ENCODE data around the gene NAA50.

NAA50 gene

GRCh38 chr3:113746548-113747282 lies 666 bp upstream of the NAA50 start, which contains the start of gene ATP6V1A:
Gene ATP6V1A (plus strand): TSS chr3:113747035. CDS start chr3:113778754, 31,719 bp downstream.
- ChIA-PET POLR2A (interaction anchor here (0.6 to 1.2 kb wide), 3 partner anchors 18 to 790 kb away, joined by 4 to 5 read pairs (median 5); no protein-coding TSS in a partner anchor), CTCF (interaction anchor here (0.7 to 2.0 kb wide), 3 partner anchors 9 to 123 kb away, joined by 3 to 15 read pairs (median 4); no protein-coding TSS in a partner anchor)
- Histone ChIP-seq H3K36me3 (ENCODE audit: control insufficient read depth in 2 of 2, insufficient read depth in 1 of 2, low read length in 2 of 2) (no peaks in the 10 kb centered on the region), H3K4me1 (ENCODE audit: control insufficient read depth, insufficient read depth, low read length) (no peaks in the 10 kb centered on the region), H3K27ac (ENCODE audit: extremely low read depth, low read depth, low read length) (peak within 1 kb of the TSS; percentile 92), H3K9me3 (ENCODE audit: control insufficient read depth, insufficient read depth, low read depth, low read length) (no peaks in the 10 kb centered on the region), H3K4me3 (ENCODE audit: low read depth, low read length) (peak within 1 kb of the TSS; percentile 86)
- TF ChIP-seq ZNF596 (tag by site-specific recombination; IDR thresholded peaks at IDR 0.05) (no peak), MEIS1 (CRISPR knock-in tag; IDR thresholded peaks at IDR 0.05; ENCODE audit: borderline replicate concordance) (no peak), CTCF (tag by site-specific recombination; IDR thresholded peaks at IDR 0.05) (no peak), ZBTB10 (tag by site-specific recombination; IDR thresholded peaks at IDR 0.05) (no peak), ZBTB8A (tag by site-specific recombination; IDR thresholded peaks at IDR 0.05) (no peak), ZNF530 (tag by site-specific recombination; IDR thresholded peaks at IDR 0.05; ENCODE audit: low read depth) (no peak), ZBTB11 (tag by site-specific recombination; conservative IDR thresholded peaks at IDR 0.05; ENCODE audit: low read depth) (peak; percentile 98), PRDM10 (tag by site-specific recombination; IDR thresholded peaks at IDR 0.05) (peak; percentile 99), ZNF132 (tag by site-specific recombination; IDR thresholded peaks at IDR 0.05; ENCODE audit: borderline replicate concordance) (no peak), GLIS2 (tag by site-specific recombination; IDR thresholded peaks at IDR 0.05) (peak; percentile 50; the same call in 1 of the 2 replicates), MZF1 (tag by site-specific recombination; IDR thresholded peaks at IDR 0.05; ENCODE audit: borderline replicate concordance) (peak; percentile 84), ZNF366 (tag by site-specific recombination; conservative IDR thresholded peaks at IDR 0.05) (peak; percentile 26), ZFP37 (tag by site-specific recombination; IDR thresholded peaks at IDR 0.05) (0 out of 2 replicates have a peak, but pooled peaks have one; percentile 33), ZNF610 (tag by site-specific recombination; IDR thresholded peaks at IDR 0.05; ENCODE audit: borderline replicate concordance) (no peak), IKZF3 (tag by site-specific recombination; IDR thresholded peaks at IDR 0.05) (peak; percentile 94), ZNF449 (tag by site-specific recombination; IDR thresholded peaks at IDR 0.05) (peak; percentile 17; the same call in 1 of the 2 replicates), ZNF560 (tag by site-specific recombination; IDR thresholded peaks at IDR 0.05; ENCODE audit: borderline replicate concordance) (no peak), ZNF639 (tag by site-specific recombination; IDR thresholded peaks at IDR 0.05) (0 out of 2 replicates have a peak, but pooled peaks have one; percentile 15), ZBTB21 (tag by site-specific recombination; IDR thresholded peaks at IDR 0.05) (peak; percentile 35; the same call in 1 of the 2 replicates)
